ENCODE results near the gene SNRPA.

- TF ChIP-seq, protein P1, sequence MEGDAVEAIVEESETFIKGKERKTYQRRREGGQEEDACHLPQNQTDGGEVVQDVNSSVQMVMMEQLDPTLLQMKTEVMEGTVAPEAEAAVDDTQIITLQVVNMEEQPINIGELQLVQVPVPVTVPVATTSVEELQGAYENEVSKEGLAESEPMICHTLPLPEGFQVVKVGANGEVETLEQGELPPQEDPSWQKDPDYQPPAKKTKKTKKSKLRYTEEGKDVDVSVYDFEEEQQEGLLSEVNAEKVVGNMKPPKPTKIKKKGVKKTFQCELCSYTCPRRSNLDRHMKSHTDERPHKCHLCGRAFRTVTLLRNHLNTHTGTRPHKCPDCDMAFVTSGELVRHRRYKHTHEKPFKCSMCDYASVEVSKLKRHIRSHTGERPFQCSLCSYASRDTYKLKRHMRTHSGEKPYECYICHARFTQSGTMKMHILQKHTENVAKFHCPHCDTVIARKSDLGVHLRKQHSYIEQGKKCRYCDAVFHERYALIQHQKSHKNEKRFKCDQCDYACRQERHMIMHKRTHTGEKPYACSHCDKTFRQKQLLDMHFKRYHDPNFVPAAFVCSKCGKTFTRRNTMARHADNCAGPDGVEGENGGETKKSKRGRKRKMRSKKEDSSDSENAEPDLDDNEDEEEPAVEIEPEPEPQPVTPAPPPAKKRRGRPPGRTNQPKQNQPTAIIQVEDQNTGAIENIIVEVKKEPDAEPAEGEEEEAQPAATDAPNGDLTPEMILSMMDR (conservative IDR thresholded peaks at IDR 0.05): no peak
- TF ChIP-seq ZFX (IDR thresholded peaks at IDR 0.05): no peak
Measured at GRCh38 chr19:40799558-40800338, 48.7 kb downstream of the SNRPA start.
